GM19455 (cell line): ENCODE measurements around the gene TSPAN17.

ENCODE experiments used
- ATAC-seq: cut with Tn5 transposase; IDR thresholded peaks from one replicate; pipeline ENCODE4 v1.9.1; 2021; ENCODE audit not compliant: unreplicated experiment

Gene TSPAN17

DNA sequence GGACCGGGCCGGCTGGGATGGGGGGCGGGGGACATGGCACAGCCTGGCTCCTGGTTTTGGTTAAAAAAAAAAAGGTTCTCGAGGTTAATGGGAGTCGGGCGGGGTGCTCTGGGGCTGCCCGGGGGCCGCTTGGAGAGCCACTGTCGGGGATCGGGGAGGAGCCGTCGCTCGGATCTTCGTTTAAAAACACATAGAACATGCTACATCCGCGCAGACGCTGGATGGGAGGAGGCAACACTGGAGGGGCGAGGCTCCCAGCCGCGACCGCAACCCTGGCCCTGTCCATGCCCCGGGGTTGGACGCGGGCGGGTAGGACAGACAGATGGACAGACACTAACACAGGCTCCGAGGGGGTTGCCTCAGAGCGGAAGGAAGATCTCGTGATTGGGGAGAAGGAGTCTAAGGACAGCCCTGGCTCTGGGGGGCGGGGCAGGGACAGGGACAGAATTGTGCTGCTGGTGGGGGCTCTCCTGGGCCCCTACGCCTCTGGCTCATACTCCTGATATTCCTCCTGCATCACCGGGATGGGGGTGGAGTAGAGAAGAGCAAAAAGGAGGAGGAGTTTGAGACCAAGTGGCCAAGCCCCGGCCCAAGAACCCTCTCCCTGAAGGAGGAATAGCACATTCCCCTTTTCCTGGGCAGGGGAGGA, 26.8 kb upstream of the TSPAN17 start:
- ATAC-seq = no peak

DNA sequence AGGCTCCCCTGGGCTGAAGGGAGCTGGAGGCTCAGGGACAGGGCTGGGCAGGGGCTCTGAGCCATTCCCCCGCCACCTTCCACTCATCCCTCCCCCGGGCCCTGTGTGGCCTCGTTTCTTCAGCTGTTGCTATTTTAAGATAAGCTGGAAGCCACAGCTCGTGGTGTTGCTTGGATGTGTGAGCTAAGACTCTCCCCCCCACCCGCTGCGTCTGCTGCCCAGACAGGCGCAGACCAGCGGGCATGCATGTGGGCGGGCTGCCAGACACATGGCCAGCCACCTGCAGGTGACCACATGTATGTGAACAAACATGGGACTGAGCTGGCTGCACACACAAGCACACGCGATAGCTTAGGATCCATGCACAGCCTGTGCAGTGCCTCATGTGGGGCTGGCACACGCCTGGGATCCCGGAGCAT, 25.6 kb upstream of the TSPAN17 start:
- no peak for ATAC-seq

DNA sequence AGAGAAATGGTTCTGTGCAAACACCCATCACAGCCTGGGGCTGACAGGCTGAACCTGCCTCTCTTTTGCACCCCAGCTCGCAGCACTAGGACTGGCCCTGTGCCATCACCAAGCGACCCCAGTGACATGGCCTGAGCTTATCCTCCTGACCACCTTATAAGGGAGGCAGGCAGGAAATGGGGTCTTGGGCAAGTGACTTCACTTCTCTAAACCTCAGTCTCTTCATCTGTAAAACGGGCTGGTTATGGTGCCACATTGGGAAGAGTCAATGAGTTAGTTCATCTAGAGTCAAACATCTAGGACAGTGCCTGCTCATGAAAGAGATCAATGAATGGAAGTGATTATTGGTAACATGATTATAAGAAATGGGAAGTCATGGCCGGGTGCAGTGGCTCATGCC, 23.1 kb upstream of the TSPAN17 start:
- no peak for ATAC-seq

DNA sequence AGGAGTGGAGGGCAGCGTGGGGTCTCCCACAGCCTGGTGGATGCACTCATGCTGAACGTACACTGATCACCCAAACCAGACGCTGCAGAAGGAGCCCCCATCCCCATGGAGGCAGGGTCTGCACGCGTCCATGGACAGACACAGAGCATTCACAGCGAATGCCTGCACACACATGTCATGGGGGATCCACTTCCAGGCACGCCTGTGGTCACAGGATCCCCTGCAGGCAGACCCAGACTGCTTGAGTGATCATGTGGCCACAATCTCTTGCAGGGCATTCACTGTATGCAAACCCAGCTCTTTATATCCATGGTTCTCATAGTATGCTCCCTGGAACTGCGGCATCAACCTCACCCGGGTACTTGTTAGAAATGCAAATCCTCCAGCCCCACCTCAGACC, 22.3 kb upstream of the TSPAN17 start:
- no peak for ATAC-seq

DNA sequence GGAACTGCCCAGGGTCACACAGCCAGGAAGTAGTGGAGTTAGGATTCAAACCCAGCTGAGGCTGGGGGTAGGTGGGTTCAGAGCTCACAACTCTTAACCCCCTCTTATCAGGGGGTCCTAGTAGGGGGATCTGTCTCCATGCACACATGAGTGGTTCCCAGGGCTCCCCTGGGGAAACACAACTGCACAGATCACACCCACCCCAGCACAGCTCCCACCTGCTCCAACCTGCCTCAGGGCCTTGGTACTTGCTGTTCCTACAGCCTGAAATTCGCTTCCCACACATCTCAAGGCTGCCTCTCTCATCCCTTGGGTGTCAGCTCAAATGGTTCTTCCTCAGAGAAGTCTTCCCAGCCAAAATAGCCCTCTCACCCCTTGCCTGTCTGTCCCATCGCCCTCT, 21.8 kb upstream of the TSPAN17 start:
- no peak for ATAC-seq

DNA sequence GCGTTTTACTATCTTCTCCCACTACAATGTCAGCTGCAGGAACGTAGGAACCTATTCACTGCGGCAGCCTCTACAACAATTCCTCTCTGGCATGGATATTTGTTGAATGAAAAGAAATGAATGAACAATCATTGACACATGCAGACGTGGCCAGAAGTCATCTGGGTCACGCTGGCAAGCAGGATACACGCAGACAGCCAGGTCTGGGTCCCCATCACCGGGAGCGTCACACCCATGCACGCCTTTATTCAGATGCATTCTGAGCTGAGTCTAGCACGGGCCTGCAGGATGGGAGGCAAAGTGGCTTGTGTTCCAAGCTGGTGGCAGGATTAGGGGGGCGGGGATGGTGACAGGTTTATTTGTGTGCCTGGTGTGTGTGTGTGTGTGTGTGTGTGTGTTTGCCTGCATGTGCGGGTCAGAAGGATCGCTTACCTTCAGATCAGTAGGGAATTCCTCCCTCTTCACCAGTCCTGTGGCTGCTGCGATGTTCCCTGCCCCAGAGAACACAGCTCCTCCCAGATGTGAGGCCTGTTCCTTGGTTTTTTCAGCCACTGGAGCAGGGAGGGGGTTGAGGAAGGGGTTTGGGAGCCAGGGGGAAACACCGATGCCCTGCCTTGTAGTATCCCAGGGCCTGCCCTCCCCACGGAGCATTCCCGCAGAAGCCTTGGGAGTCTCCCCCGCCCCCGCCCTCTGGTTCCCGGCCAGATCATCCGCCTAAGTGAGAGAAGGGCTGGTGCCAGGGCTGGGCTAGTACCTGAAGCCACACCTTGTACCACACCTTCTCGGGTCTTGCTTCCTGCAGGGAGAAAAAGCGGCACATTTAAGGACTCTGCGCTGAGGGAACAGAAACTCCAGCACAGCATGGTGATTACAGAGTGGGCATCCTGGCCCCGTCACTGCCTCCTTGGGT, 21.1 kb upstream of the TSPAN17 start:
- ATAC-seq = no peak

DNA sequence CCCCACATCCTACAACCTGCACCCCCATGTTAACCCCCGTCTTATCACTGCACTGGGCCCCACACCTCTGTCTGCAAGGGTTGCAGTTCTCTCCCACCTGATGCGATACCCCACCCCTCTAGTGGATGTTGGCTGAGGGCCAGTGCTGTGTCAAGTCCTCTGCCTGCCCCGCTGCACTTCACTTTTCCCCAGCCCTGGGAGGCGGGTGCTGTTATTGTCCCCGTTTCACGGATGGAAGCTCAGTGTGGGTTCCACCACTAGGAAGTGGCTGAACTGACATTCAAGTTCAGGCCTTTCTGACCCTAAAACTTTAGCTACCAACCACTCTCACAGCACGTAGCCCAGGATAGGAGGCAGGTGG, 20.4 kb upstream of the TSPAN17 start:
- no peak for ATAC-seq

DNA sequence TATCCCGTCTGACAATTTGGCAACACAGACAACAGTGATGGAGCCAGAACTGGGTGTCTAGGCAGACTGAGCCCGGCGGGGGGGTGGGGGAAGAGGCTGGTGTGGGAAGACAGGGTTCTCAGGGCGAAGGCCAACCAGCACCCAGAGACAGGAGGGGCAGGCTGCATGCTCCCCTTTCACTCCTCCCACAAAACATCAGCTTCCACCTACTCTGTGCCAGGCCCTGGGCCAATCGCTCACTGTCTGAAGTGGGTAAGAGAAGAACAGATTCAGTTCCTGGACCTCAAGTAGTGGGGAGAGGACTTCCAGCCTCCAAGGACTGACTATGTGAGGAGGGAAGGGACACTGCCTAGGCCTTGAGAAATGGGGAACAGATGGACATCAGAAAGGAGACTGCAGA, 19.7 kb upstream of the TSPAN17 start:
- no peak for ATAC-seq

DNA sequence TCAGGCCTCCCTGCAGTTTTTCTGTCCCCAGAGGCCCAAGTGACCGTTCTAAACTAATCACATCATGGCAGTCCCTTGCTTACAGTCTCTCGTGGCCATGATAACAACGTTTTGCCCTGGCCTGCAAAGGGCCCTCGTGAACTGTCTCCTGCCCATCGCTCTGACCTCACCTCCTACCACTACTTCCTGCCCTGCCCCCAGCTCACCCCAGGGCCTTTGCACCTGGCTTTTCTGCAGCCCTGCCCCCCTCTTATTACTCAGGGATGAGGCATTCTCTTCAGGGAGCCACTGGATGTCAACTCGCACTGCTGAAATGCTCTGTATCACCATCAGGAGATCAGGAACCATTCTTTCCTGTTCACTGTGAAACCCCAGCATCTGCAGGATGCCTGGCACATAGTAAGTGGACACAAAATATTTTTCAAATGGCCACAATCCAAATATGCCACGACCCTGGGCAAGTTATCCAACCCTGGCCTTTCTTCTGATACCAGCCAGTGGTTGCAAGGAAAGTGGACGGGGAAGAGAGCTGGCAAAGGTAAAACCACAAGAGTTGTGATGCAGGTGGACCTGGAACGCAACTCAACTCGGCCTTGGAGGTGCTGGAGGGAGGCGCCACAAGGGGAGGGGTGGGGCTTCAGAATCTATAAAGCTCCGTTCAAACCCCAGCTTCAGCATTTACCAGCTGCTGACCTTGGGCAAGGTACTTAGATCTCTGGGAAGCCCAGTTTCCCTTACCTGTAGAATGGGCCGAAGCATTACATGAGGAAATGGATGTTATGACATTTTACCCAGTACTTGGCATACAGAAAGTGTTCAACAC, 18.7 kb upstream of the TSPAN17 start:
- ATAC-seq = no peak

DNA sequence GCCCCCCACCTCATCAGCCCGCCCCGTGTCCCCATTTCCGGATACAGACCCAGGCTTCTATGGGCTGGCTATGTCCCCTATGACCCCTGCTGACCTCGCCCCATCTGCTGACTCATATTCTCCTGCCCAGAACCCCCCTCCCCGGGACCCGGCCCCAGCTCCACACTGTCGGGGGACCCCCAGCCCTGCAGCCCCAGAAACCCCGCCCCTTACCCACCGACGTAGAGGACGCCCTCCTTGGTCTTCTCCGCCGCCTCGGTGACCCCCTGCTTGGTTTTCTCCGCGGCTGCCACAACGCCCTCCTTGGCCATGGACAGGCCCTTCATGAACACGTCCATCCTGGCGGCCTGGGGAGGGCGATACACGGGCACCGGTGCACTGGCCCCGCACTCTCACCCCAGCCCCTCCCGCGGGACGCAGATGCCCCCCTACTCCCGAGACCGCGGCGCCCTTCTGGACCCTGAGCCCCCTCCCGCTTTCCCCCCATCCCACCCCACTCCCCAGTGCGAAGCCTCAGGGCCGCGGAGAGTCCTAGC, 17.9 kb upstream of the TSPAN17 start:
- no peak for ATAC-seq

DNA sequence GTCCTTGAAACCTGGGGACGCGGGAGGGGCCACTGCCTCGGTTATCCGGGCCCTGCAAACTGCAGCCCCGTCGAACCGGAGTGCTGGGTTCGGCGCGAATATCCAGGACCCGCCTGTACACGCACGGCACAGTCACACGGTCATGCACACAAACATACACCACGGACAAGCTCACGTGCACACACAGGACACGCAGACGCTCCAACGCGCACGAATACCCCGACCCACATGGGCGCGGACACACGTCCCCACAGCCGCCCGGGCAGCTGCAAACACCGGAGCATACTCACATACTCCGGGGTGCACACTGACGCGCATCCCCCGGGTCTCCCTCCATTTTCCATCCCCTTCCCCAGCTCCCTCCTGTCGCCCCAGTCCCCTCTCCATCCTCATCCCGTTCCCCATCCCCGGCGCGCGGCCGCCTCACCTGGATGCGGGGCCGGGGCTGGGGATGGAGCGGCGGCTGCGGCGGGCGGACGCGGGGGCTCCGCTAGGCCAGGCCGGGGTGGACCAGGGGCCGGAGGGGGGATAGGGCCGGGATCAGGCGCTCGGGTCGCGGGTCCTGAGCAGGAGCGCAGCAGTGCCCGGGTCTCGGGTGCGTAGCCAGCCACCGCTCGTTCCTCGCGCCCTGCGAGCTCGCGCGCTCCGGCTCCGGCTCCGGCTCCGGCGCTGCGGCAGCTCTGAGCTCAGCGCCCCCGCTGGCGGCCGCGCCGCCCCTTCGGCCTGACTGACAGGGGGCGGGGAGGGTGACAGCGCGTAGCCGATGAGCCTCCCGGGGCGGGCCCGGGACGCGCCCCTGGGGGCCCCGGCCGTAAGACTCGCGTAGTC, 17.2 kb upstream of the TSPAN17 start, which contains the start of the genes EIF4E1B and SNCB:
Gene EIF4E1B (plus strand): TSS at position 823 of the 828 bp plus-strand sequence. CDS start 12,113 bp downstream, outside the sequence.
Gene SNCB (minus strand): TSS at position 682 of the 828 bp plus-strand sequence. CDS start 880 bp downstream, outside the sequence.
- ATAC-seq = no peak

DNA sequence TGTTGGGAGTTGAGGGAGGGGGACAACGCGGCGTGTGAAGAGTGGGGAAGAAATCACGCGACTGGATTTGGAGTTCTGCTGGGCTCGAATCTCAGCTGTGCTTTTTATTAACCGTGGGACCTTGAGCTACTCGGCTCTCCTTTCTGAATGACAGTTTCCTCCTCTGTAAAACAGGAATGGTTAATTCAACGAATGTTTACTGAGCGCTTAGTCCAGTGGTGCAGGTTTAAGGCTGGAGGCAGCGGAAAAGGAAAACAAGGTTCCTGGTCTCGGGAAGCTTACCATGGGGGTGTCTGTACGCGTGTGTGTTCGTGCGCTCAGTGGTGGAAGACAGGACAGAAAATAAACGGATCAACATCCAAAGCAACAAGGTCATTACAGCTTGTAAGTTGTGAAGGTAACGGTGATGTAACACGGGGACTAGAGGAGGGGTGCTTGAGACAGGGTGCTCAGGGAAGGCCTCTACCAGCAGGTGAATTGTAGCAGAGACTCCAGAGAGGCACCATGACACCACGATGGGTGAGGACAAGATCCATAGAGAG, 16.5 kb upstream of the TSPAN17 start:
- no peak for ATAC-seq

DNA sequence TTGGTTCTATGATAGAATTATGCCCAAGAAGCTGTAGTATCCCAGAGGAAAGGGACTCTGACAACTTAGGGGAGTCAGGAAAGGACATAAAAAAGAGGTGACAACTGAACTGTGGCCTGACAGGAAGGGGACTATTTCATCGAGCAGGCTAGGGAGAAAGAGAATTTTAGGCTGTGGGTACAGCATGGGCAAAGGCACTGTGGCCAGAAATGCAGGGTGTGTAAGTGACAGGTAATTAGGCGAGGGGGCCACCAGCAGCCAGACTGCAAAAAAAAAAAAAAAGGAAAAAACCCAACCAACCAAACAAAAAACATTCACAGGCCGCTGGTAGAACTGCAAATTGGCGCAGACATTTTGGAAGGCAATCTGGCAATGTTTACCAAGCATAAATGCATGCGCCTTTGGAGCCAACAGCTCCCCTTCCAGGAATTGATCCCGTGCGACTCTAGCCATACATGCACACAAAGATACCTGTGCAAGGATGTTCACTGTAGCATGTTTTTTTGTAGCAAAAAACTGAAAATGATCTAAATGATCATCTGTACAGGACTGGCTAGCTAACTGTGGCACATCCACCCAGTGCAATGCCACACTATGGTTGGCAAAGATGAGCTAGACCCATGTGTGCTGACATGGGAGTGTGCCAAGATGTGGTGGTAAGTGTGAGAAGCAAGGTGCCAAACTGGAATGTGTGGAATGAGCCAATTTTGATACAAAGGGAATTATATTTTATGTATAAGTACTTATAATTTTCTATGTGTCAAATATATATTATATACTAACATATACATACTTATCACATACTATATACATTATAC, 15.7 kb upstream of the TSPAN17 start:
- ATAC-seq = no peak

DNA sequence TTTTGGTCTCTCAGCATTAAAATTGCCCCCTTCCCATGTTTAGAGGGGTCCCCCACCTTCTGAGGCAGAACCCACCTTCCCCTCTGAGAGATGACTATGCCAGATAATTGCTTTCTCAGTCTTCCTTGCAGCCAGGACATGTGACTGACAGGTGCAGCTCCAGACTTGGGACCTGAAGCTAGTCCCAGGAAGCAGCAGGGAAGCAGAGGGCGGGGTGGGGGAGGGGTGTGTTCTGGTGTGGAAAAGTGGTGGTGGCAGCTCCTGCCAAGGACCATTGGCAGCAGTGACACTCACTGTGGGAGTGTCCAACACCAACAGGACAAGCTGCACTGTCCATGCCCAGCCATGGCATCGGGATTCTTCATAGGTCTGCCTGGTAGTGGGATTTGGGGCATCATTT, 14.5 kb upstream of the TSPAN17 start:
- no peak for ATAC-seq

DNA sequence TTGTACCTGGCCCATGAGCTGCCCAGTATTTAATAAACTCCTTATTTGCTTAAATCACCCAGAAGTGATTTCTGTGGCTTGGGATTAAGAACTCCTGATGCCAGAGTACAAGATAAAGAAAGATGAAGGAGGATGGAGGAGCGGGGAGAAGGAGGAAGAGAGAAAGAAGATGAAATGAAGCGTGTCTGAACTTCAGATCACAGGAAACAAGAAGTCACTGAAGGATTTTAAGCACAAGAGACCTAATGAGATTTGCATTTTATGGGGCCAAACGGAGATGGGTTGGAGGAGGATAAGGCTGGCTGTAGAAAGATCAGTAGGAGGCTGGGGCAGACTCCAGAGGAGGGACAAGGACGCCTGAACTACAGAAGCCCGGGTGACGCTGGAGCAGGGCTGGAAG, 13.7 kb upstream of the TSPAN17 start:
- ATAC-seq = no peak

DNA sequence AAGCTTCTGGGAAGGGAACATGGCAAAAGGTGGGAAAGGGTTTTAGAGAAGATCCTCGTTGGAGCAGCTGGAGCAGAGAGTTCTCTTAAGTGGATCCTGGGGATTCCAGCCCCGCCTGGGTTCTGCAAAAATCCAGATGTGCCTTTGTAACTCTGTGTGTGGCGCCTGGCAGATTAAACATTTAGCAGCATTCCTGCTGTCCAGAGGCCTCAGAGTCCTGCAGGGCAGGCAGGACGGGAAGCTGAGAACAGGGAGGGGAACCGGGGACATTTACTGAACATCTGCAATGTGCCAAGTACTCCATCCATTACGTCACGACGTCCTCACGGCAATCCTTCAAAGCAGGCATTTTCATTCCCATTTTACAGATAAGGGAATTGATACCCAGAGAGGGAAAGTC, 10.9 kb upstream of the TSPAN17 start:
- ATAC-seq = no peak

DNA sequence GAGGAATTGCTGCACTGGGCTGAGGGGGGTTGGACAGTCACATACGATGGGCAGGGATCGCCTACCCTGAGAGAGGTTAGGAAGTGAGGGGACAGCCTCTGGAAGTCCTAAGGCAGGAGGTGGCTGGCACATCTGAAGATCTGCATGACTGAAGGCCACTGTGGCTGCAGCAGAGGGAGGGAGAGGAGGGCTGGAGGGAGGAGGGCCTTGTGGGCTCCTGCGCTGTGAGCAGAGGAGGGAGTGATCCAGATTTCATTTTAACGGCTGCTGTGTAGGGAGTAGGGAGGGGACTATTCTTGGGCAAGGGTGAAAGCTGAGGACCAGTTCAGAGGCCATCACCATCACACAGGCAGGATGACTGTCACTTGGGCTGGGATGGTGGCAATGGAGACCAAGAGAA, 9.7 kb upstream of the TSPAN17 start:
- no peak for ATAC-seq

DNA sequence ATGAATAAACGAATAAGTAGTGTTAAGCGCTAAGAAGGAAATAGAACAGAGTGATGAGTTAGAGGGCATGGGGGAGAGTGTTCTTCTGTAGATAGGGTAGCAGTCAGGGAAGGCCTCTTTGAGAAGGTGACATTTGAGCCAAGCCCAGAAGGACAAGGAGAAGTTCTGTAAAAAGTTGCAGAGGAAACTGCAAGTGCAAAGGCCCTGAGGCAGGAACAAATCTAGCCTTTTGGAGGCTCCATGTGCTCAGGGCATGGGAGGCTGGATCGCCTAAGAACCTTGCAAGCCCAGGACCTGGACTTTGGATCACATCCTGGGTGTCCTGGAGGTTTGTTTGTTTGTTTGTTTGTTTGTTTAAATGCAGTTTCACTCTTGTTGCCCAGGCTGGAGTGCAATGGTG, 8.8 kb upstream of the TSPAN17 start:
- no peak for ATAC-seq

DNA sequence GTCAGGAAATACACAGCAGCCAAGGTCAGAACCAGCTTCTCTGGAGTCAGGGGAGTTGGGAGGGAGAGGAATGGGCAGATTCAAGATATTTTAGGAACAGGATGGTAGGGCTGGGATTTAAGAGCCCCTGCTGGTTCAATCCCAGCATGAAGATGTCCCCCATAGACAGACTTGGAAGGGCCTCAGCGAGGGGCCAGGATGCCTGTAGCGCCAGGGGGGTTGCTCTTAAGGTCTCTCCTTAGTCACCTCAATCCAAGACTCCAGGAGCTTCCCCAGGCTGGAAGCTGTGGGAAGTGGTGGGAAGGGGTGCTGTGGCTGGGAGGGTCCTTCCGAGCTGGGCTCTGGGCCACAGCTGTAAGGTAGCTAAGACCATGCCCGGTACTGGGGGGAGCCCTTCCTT, 8.1 kb upstream of the TSPAN17 start:
- ATAC-seq = no peak
